HG03139 (cell line): ENCODE measurements around the gene PFKFB1.
"Not testable (repeated sequence)": the region's sequence is repeated elsewhere in the genome, so short reads cannot be mapped to it uniquely, and the experiment has no call there.

Source experiments
- ATAC-seq: cut with Tn5 transposase; IDR thresholded peaks from one replicate; pipeline ENCODE4 v1.9.1; 2021; ENCODE audit not compliant: unreplicated experiment

Gene PFKFB1

DNA sequence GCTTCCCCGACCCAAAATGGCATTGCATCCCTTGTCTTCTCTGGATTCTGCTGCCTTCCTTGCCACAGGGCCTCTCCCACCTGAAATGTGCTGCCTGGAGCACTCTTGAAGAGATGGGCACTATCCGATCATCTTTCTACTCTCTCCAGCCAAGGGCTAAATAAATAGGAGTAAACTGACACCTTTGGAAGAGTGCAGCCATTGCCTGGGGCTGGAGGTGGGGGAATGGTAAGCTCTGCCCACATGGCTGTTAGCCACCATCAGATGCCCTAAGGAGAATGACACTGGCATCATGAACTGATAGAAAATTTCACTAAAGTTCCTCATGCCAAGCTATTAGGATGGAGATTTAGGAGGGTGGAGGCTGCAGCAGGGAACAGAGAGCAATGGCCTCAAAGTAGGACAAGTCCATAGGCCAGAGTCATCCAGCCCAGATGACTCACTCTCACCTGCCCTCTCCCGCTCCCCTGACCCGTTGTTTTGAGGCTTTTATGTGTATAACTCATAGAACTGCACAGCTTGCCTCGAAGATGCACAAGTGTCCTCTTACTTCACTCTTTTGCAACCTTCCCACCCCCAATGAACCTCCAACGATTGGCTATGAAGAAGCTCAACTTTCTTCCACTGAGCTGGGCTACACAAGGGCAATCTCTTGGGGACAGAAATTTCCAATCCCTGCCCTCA is 822 bp upstream of the PFKFB1 start:
- ATAC-seq, result no peak

DNA sequence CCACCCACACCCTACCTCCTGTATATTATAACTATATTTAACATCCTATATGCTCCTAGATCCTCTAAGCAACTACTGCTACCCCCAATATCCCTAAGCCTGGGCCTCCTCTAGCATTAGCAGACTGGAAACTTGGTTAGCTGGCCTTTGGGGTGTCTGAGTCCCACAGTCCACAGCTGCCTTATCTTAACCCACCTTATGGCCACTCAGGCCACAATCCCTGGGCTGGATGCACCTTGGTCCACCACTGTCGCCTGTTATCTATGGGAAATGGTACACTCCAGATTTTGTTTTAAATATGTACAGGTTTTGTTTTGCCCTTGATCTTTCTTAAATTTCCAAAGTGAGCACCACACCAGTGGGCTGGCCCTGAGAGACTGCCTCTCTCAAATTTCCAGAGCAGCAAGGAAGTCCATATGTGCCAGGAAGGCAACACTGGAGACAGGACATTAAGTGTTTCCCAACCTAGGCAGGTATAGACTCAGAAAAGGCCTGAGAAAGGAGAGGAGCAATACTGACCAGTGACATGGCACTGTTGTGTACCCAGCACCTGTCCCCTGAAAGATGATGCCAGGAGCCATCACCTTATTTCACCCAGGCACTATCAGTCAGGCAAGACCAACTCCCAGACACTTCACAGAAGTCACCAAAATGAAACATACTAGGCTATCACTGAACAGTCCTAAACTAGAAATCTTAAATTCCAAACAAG is 921 bp downstream of the PFKFB1 start:
- no peak for ATAC-seq

DNA sequence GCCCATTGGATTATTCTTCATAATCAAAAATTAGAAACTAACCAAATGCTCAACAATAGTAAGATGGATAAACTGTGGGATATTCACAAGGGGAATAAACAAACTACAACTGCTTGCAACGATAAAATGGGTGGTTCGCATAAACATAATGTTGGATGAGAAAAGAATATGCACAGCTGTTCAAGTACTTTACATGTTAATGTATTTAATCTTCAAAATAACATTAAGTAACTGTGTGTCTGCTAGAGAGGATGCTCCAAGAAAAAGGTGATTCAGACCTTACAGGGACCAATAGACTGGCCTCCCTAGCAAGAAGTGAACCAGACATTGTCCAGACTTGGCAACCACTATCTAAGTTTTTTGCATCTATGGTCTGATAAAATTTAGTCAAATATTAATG is 2.3 kb downstream of the PFKFB1 start:
- no peak for ATAC-seq

DNA sequence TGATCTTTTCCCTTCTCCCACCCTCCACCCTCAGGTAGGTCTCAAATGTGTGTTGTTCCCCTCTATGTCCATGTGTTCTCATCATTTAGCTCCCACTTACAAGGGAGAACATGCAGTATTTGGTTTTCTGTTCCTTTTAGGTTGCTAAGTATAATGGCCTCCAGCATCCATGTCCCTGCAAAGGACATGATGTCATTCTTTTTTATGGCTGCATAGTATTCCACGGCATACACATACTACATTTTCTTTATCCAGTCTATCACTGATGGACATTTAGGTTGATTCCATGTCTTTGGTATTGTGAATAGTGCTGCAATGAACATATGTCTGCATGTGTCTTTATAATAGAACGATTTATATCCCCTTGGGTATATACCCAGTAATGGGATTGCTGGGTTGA is 10.7 kb downstream of the PFKFB1 start:
- not testable (repeated sequence) for ATAC-seq

- no peak for ATAC-seq
Measured at GRCh38 chrX:54980334-54980733, 13.7 kb downstream of the PFKFB1 start.

- ATAC-seq, result no peak
Measured at GRCh38 chrX:54979432-54979831, 14.6 kb downstream of the PFKFB1 start.

DNA sequence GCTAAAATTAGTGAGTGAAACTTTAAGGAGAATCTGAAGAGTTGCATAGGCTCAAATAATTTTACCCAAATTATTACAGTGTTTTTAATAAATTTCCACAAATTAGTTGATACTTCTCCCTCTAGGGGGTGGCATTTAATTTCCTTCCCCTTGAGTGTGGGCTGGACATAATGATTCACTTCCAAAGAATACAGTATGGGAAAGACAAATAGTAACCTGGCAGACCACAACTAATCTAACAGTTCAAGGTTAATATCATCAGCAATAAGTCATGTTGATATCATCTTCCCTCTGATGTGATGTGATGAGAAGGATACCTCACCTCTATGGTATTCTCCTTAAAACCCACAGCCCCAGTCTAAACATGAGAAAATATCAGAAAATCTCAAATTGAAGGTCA is 15.5 kb downstream of the PFKFB1 start:
- ATAC-seq, result no peak

DNA sequence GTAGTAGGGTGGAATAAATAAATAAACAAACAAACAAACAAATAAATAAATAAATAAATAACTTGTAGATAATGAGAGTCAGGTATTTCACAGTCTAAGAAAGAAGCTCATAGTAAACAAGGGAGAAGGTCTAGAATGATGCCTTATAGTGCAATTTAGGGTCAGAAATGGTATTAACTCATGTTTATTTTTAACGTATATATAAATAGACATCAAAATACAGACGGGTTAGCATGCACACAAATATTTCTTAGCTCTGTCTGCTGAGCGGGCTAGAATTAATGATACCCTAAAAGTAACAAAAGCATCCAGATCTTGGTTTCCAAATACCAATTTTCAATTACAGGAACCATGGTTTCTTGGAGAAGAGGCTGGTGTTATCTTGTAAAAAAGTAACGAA is 16.6 kb downstream of the PFKFB1 start:
- no peak for ATAC-seq

- no peak for ATAC-seq
Measured at GRCh38 chrX:54964766-54965497, 29.1 kb downstream of the PFKFB1 start.

- no peak for ATAC-seq
Measured at GRCh38 chrX:54961750-54962149, 32.2 kb downstream of the PFKFB1 start.

DNA sequence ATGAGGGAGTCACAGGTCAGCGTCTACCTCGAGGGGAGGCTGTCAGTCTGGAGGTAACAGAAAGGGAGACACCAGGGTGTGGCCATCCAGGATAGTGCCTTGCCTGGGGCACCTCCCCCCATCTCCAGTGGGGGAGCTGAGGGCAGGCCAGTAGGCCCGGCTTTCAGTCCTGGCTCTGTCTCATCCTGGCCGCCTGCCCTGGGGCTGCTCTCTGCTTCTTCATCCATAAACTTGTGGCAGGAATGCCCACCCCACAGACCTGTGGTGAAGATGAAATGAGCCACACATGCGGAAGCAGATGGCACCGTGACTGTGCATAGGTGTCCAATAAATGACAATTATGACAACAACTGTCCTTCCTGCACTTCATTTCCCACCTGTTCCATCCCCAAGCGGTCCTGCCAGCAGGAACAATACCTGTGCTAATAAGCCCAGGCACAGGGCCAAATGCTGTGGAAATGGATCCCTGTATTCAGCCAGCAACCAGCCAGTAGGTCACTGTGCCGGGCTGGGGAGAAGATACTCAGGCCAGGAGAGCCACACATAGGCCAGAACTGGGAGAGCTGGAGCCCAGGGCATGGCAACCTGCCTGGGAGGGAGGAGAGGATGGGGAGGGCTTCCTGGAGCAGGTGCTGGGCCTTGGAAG is 43.1 kb downstream of the PFKFB1 start:
- ATAC-seq, result no peak

DNA sequence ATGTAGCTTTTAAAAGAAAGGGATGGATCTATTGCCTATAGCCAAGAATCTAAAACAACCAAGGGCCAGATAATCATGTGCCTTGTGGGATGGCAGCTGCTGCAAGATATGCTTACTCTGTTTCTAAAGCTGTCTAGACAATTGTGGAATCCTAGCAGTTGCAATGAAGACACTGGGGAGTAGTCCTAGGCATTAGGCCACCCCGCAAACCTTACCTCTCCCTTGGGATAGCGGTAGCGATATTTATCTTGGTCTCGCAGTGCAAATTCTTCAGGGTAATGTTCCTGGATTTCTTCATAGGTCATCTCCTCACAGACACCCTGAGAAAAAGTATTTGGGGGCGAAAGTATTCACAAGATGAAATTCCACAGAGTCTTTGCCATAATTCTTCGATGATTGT is 48.8 kb downstream of the PFKFB1 start:
- no peak for ATAC-seq

DNA sequence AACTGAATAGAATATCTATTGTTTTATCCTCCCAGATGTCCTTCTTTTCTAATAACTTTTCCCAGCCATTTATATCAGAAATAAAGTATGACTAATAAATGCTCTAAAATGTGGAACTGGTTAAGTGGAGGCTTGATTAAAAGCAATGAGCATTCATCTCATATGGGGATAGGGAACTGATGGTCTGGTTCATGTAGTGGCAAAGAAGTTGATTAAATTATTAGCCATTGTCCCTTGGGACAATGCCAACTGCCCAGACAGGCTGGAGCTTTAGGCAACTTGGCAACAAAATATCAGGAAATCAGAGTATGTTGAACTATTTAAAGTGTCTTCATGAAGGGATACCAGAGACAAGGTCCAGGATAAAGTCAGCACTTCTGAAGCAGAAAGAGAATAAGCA is 49.2 kb downstream of the PFKFB1 start:
- ATAC-seq, result no peak

DNA sequence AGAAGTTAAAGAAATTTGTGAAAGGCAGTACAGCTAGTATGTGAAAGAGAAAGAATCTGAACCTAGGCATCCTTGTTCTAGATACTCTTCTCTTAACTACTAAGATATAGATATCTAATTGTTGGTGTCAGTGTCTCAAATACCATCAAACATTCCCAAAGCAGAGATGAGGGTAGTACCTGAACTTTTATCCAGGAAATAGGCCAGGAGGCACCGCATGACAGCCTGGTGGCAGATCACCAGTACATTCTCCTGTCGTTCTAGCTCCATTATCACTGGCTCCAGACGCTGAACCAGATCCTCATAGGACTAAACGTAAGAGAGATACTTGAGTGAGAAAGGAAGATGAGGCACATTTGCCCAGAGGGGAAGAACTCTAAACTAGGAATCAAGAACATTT is 56.6 kb downstream of the PFKFB1 start:
- ATAC-seq, result no peak

DNA sequence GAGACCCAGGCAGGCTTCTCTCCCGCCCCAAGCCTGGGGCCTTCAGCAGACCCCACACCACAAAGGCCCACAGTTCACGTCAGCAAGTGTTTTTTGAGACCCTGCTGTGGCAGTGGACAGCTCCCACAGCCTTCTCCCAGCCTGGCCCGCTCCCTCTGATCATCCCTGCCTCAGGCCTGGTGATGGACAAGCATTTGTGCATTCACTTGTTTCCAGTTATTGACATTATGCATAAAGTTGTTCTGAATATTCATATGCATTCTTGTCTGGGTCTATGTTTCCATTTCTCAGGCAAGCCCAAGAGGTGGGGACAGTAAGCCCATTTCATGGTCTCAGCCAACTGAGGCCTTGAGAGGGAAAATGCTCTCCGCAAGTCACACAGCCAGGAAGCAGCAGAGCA is 58.7 kb downstream of the PFKFB1 start:
- ATAC-seq, result no peak

DNA sequence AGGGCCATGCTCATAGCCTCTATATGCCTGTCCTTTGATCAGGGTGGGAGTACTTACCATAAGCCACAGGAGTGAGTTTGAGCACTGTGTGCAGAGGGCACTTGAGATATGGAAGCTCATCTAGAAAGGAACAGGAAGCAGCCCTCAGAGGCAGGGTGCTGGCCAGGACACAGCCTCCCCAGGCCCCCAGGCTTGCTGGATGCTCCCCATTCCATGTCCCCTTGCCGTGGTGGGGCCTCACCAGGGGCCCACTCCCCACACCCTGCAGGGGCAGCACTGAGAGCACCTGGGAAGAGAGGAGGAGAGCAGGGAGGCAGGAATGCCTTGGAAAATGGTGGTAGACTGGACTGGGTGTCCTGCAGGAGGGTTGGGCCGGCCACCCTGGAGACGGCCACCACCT is 59.1 kb downstream of the PFKFB1 start:
- ATAC-seq, result no peak

- no peak for ATAC-seq
Measured at GRCh38 chrX:54934058-54934457, 59.9 kb downstream of the PFKFB1 start.

DNA sequence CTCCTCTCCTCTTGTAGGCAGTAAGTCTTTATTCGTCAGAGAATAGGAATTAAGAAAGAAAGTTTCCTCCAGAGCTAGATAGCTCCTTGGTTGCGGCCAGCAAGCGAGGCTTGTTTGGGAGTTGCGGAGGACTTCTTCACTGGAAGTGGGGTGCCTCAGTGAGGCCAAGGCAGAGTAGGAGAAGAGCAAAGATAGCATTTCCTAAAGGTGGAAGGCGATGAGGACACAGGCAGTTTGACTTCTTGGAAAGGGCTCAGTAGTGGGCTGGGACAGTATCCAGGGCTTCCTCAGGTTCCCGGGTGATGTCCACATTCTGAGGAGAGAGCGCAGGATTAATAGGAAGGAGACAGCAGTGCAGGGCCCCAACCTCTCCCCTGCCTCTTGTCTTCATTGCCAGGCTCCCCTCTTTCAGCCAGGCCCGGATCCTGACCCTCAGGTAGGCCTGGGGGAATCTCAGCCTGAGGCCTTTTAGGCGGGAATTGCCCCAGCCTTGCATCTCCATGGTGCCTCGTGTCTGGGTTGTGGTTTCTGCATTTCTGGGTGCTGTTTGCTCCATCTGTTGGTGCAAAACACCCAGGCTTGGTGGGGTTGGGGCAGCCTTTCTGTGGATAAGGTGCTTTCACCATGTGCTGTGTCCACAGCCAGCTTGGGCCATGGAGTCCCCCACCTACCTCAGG is 60.7 kb downstream of the PFKFB1 start:
- no peak for ATAC-seq

DNA sequence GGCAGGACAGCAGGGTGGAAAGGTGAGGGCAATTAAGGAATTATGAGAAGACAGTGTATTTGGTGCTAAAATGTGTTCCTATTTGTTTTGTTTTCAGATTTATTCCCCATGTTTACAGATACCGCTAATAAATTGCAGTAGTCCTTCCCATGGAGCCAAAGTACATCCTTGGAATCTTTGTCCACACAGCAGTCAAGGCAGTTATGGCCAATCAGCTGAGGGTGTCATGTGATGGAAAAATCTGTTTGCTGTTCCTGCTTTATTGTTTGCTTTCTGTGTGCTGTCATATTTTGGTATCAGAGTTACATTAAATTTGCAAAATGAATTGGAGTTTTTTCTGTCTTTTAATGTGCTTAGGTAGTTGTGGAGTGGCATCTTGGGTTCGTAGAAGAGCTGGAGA is 62.9 kb downstream of the PFKFB1 start:
- ATAC-seq, result no peak

DNA sequence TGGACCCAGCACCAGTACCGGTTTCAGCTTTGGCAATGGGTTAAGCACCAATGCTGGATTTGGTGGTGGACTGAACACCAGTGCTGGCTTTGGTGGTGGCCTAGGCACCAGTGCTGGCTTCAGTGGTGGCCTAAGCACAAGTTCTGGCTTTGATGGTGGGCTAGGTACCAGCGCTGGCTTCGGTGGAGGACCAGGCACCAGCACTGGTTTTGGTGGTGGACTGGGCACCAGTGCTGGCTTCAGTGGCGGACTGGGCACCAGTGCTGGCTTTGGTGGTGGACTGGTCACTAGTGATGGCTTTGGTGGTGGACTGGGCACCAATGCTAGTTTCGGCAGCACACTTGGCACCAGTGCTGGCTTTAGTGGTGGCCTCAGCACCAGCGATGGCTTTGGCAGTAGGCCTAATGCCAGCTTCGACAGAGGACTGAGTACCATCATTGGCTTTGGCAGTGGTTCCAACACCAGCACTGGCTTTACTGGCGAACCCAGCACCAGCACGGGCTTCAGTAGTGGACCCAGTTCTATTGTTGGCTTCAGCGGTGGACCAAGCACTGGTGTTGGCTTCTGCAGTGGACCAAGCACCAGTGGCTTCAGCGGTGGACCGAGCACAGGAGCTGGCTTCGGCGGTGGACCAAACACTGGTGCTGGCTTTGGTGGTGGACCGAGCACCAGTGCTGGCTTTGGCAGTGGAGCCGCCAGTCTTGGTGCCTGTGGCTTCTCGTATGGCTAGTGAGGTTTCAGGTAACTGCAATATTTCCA is 63.5 kb downstream of the PFKFB1 start:
- ATAC-seq, result no peak
